HepG2 (cell line): ENCODE measurements around the gene IQCN. TPM values are rescaled to one million over a fixed set of nuclear protein-coding genes. Genes with fewer than 3 reads are reported as not detected.

Experiments
- HNRNPK ChIP-seq: fragments of 200-400 bp; formaldehyde crosslinking; IDR thresholded peaks from 2 replicates; pipeline ENCODE4 v1.6.1; 2018; ENCODE audit warnings: low read length, low read depth, moderate library complexity, mild to moderate bottlenecking; ENCODE audit not compliant: poor library complexity, severe bottlenecking
- HOXA3 ChIP-seq: sonication (generic); formaldehyde crosslinking; IDR thresholded peaks from 2 replicates; pipeline ENCODE4 v1.5.0; 2020; ENCODE audit warnings: missing genetic modification reagents
- HOXA7 ChIP-seq: sonication (generic); formaldehyde crosslinking; IDR thresholded peaks from 2 replicates; pipeline ENCODE4 v1.8.1; 2022; ENCODE audit warnings: mild to moderate bottlenecking, missing genetic modification reagents, moderate library complexity
- KDM1A ChIP-seq: IDR thresholded peaks from 2 replicates; pipeline ENCODE4 v1.6.1; 2016; ENCODE audit warnings: missing compliant biosample characterization
- KDM5B ChIP-seq: sonication (generic); formaldehyde crosslinking; IDR thresholded peaks from 2 replicates; pipeline ENCODE4 v1.4.0; 2020; ENCODE audit warnings: missing genetic modification reagents, mild to moderate bottlenecking, borderline replicate concordance
- KMT2A ChIP-seq: sonication (generic); formaldehyde crosslinking; IDR thresholded peaks from 2 replicates; pipeline ENCODE4 v1.4.0; 2020; ENCODE audit warnings: missing genetic modification reagents
- MEIS1 ChIP-seq: sonication (generic); formaldehyde crosslinking; IDR thresholded peaks from 2 replicates; pipeline ENCODE4 v1.9.0; 2021; ENCODE audit warnings: mild to moderate bottlenecking, missing genetic modification reagents, moderate library complexity, borderline replicate concordance
- PCBP2 ChIP-seq: fragments of 200-400 bp; formaldehyde crosslinking; optimal IDR thresholded peaks from 2 replicates; pipeline ENCODE3; 2018; ENCODE audit warnings: low read length, low read depth; ENCODE audit not compliant: poor library complexity, severe bottlenecking
- PHF8 ChIP-seq: sonication (generic); formaldehyde crosslinking; IDR thresholded peaks from 2 replicates; pipeline ENCODE4 v1.5.0; 2020; ENCODE audit warnings: missing genetic modification reagents
- POGZ ChIP-seq: sonication (generic); formaldehyde crosslinking; IDR thresholded peaks from 2 replicates; pipeline ENCODE4 v1.4.0; 2020; ENCODE audit warnings: mild to moderate bottlenecking, missing genetic modification reagents
- RBM22 ChIP-seq: fragments of 200-400 bp; formaldehyde crosslinking; optimal IDR thresholded peaks from 2 replicates; pipeline ENCODE3; 2017; ENCODE audit warnings: mild to moderate bottlenecking, low read length, moderate library complexity
- STAT5B ChIP-seq: sonication (generic); formaldehyde crosslinking; IDR thresholded peaks from 2 replicates; pipeline ENCODE4 v1.4.0; 2020; ENCODE audit warnings: missing genetic modification reagents
- TOE1 ChIP-seq: sonication (generic); formaldehyde crosslinking; IDR thresholded peaks from 2 replicates; pipeline ENCODE4 v1.4.0; 2020; ENCODE audit warnings: mild to moderate bottlenecking, missing genetic modification reagents
- ZEB1 ChIP-seq: IDR thresholded peaks from 2 replicates; pipeline ENCODE4 v1.6.1; 2012; ENCODE audit warnings: mild to moderate bottlenecking, low read depth, inconsistent platforms; ENCODE audit not compliant: insufficient replicate concordance
- ZNF263 ChIP-seq: sonication (generic); formaldehyde crosslinking; IDR thresholded peaks from 2 replicates; pipeline ENCODE4 v1.4.0; 2020; ENCODE audit warnings: missing genetic modification reagents
- ZNF326 ChIP-seq: sonication (generic); formaldehyde crosslinking; IDR thresholded peaks from 2 replicates; pipeline ENCODE4 v1.4.0; 2020; ENCODE audit warnings: missing genetic modification reagents, borderline replicate concordance
- ZNF441 ChIP-seq: sonication (generic); formaldehyde crosslinking; IDR thresholded peaks from 2 replicates; pipeline ENCODE4 v1.7.0; 2021; ENCODE audit warnings: missing genetic modification reagents, borderline replicate concordance
- ZNF549 ChIP-seq: sonication (generic); formaldehyde crosslinking; IDR thresholded peaks from 2 replicates; pipeline ENCODE4 v1.5.0; 2020; ENCODE audit warnings: missing genetic modification reagents
- ZNF713 ChIP-seq: sonication (generic); formaldehyde crosslinking; IDR thresholded peaks from 2 replicates; pipeline ENCODE4 v1.4.0; 2020; ENCODE audit warnings: mild to moderate bottlenecking, missing genetic modification reagents
- ZNF766 ChIP-seq: sonication (generic); formaldehyde crosslinking; IDR thresholded peaks from 2 replicates; pipeline ENCODE4 v1.5.0; 2020; ENCODE audit warnings: missing genetic modification reagents, borderline replicate concordance
- ZNF781 ChIP-seq: sonication (generic); formaldehyde crosslinking; IDR thresholded peaks from 2 replicates; pipeline ENCODE4 v1.5.1; 2020; ENCODE audit warnings: borderline replicate concordance, mild to moderate bottlenecking, missing genetic modification reagents; ENCODE audit errors: not compliant biosample characterization
- polyA plus RNA-seq, 8 experiments: library from polyadenylated mRNA; depleted of rRNA in 3 of 8; stranded (reverse) in 7 of 8; unstranded in 1 of 8; fragments of >200 nt; fragmentation: Illumina TruSeq in 4 of 8; extraction: Trizol in 4 of 8; gene quantifications; 2 replicates each; pipeline versions ENCODE4 v1.2.1 to v1.2.3, GENCODE V29; 2011 to 2016; ENCODE audit warnings: low read depth in 4 of 8, missing spikeins in 1 of 8, mixed read lengths in 1 of 8; ENCODE audit not compliant: insufficient read depth in 1 of 8
- total RNA-seq, 5 experiments: library from RNA; depleted of rRNA; stranded (reverse); fragments of >200 nt; fragmentation: Illumina TruSeq; extraction: Trizol; gene quantifications; 2 replicates each; pipeline ENCODE4 v1.2.3, GENCODE V29; 2016; ENCODE audit warnings: low read depth in 1 of 5
- TF ChIP-seq, protein P1 (sequence below): sonication (generic); formaldehyde crosslinking; IDR thresholded peaks from 2 replicates; pipeline ENCODE4 v1.4.0; 2020; ENCODE audit warnings: missing genetic modification reagents
- TF ChIP-seq, protein P2 (sequence below): sonication (generic); formaldehyde crosslinking; IDR thresholded peaks from 2 replicates; pipeline ENCODE4 v1.4.0; 2020; ENCODE audit warnings: missing genetic modification reagents, mild to moderate bottlenecking, borderline replicate concordance
- TF ChIP-seq, protein P3 (sequence below): sonication (generic); formaldehyde crosslinking; IDR thresholded peaks from 2 replicates; pipeline ENCODE4 v1.9.0; 2021; ENCODE audit warnings: missing genetic modification reagents, borderline replicate concordance

The IQCN gene
- total and polyA plus RNA-seq, 2 of the 13 experiments (the other 11 are each of a cell fraction or from before 2014, with no cell fraction given) = 0.04 to 0.18 TPM

DNA sequence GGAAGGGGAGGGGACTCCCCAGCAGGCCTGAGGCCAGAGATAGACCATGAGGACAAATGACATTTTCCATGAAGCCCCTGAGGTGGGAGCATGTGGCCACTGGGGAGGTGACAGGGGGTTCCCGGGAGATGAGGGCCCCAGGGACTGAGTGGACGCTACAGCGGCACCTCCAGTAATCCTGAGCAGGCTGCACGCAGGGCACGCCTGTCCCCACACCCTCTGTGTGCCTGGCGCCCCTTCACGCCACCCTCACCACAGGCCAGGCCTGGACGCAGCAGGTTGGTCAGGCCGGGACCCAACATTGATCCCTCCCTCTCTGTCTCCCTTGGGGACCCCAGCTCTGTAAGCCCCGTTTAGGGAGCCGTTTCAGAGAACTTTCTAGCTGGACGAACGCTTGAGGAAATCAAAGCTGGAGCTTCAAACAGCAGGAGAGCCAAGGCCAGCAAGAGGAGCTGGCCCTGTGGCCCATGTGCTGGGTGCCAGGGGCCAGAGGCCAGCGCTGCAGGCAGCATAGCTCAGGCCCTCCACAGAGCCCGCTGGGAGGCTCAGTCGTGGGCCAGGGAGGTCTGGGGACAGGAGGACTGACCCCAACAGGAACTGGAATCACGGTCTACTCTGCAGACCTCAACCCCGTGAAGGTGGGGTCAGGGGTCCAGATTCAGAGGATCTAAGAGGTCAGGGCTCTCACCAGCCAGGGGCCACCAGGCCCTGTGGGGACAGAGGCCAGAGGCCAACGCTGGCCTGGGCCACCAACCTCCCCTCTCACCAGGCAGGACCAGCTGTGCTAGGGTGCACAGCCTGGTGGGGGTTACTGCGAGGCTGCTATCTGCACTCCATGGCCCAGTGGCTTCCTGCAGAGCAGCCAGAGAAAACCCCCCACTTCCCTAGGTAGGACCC lies 34.0 kb upstream of the IQCN start (continued):
- TF ChIP-seq STAT5B (no peak), ZNF713 (CRISPR knock-in tag) (no peak), ZNF441 (CRISPR knock-in tag) (no peak), ZNF326 (CRISPR knock-in tag) (no peak), TOE1 (CRISPR knock-in tag) (no peak), KMT2A (no peak), ZNF781 (CRISPR knock-in tag) (no peak), KDM5B (peak; percentile 50; the same call in 1 of the 2 replicates), KDM1A (CRISPR knock-in tag) (no peak), HOXA7 (CRISPR knock-in tag) (no peak), PCBP2 (no peak), MEIS1 (CRISPR knock-in tag) (peak; percentile 38; the same call in 1 of the 2 replicates), ZNF263 (CRISPR knock-in tag) (0 out of 2 replicates have a peak, but pooled peaks have one; percentile 20), POGZ (no peak), PHF8 (CRISPR knock-in tag) (no peak), ZEB1 (no peak), RBM22 (no peak), HNRNPK (no peak), HOXA3 (CRISPR knock-in tag) (no peak), ZNF766 (CRISPR knock-in tag) (no peak), ZNF549 (no peak)
- TF ChIP-seq, protein P1, sequence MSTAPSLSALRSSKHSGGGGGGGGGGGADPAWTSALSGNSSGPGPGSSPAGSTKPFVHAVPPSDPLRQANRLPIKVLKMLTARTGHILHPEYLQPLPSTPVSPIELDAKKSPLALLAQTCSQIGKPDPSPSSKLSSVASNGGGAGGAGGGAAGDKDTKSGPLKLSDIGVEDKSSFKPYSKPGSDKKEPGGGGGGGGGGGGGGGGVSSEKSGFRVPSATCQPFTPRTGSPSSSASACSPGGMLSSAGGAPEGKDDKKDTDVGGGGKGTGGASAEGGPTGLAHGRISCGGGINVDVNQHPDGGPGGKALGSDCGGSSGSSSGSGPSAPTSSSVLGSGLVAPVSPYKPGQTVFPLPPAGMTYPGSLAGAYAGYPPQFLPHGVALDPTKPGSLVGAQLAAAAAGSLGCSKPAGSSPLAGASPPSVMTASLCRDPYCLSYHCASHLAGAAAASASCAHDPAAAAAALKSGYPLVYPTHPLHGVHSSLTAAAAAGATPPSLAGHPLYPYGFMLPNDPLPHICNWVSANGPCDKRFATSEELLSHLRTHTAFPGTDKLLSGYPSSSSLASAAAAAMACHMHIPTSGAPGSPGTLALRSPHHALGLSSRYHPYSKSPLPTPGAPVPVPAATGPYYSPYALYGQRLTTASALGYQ (CRISPR knock-in tag) = no peak
- TF ChIP-seq, protein P2, sequence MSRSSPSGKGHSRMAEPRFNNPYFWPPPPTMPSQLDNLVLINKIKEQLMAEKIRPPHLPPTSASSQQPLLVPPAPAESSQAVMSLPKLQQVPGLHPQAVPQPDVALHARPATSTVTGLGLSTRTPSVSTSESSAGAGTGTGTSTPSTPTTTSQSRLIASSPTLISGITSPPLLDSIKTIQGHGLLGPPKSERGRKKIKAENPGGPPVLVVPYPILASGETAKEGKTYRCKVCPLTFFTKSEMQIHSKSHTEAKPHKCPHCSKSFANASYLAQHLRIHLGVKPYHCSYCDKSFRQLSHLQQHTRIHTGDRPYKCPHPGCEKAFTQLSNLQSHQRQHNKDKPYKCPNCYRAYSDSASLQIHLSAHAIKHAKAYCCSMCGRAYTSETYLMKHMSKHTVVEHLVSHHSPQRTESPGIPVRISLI (CRISPR knock-in tag) = no peak
- TF ChIP-seq, protein P3, sequence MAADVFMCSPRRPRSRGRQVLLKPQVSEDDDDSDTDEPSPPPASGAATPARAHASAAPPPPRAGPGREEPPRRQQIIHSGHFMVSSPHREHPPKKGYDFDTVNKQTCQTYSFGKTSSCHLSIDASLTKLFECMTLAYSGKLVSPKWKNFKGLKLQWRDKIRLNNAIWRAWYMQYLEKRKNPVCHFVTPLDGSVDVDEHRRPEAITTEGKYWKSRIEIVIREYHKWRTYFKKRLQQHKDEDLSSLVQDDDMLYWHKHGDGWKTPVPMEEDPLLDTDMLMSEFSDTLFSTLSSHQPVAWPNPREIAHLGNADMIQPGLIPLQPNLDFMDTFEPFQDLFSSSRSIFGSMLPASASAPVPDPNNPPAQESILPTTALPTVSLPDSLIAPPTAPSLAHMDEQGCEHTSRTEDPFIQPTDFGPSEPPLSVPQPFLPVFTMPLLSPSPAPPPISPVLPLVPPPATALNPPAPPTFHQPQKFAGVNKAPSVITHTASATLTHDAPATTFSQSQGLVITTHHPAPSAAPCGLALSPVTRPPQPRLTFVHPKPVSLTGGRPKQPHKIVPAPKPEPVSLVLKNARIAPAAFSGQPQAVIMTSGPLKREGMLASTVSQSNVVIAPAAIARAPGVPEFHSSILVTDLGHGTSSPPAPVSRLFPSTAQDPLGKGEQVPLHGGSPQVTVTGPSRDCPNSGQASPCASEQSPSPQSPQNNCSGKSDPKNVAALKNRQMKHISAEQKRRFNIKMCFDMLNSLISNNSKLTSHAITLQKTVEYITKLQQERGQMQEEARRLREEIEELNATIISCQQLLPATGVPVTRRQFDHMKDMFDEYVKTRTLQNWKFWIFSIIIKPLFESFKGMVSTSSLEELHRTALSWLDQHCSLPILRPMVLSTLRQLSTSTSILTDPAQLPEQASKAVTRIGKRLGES (CRISPR knock-in tag) = no peak
